Activated CD4-positive, CD25-positive, alpha-beta regulatory T cell treated with anti-CD3 and anti-CD28 coated beads, Interleukin-2, amount 50 U/mL, for 16 hours (primary cell): Measurements from ENCODE around the gene NOTCH3.

Experiments
- DNase-seq: peaks from one replicate; pipeline ENCODE4 v3.0.0-alpha.2; 2020; ENCODE audit warnings: low read depth, low spot score

Gene NOTCH3

GRCh38 chr19:15161028-15161984, 39.5 kb downstream of the NOTCH3 start:
- DNase-seq = no peak

GRCh38 chr19:15159251-15159650, 41.5 kb downstream of the NOTCH3 start:
- DNase-seq = no peak

DNA sequence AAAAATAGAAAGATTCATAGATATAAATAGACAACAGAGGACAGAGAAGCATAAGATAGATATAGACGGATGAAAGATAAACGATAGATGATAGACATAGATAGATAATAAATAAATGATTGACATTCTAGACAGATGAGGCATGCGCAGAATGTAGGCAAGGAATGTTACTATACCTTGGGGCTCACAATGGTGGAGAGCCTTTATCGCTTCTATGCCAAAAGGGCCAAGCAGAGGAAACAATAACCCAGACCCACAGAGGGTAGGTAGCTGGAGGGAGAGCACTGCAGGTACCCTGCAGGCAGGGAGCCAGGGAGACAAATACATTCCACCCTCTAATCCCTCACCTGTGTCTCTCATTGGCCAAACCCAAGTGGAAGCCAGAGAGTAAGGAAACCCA, 44.4 kb downstream of the NOTCH3 start:
- DNase-seq = no peak

DNA sequence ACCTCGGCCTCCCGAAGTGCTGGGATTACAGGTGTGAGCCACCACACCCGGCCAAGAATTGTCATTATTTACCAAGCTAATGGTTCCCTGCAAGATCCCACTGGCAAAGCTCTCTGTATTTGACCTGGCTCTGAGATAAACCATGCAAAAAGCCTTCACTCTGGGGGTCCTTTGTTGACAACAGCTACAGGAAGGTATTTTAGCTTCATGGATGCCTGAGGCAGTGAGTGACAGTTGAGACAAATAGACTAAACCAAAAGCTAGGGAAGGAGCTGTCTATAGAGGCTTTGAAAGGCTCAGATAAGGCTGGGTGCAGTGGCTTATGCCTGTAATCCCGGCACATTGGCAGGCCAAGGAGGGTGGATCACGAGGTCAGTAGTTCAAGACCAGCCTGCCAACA, 45.5 kb downstream of the NOTCH3 start:
- DNase-seq = no peak

DNA sequence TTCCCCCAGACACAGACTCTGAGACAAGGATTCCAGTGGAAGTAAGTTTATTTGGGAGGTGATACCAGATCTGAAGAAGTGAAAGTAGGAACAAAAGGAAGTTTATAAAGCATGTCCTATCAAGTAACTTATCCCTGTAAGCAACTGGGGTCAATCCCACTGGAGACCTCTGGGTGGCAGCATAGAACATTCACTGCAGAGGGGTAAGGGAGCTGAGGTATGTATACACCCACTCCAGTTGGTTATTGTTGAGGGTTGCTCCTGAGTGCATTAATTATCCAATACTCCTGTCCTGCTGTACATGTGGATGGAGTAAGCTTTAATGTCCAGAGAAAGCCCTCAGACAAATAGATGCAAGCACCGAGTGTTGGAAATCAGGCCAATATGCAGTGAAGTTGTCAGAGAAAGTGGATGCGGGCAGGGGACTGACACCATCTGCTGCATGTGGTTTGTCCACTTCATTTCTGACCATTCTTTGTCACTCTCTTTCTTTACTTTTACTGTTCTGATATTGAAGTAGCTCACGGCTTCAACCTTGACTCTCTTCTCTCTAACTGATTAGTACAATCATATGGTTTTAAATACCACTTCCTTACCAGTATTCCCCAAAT, 46.7 kb downstream of the NOTCH3 start:
- DNase-seq = no peak

GRCh38 chr19:15149737-15150136, 51.1 kb downstream of the NOTCH3 start:
- no peak for DNase-seq

GRCh38 chr19:15147090-15147489, 53.7 kb downstream of the NOTCH3 start:
- no peak for DNase-seq

GRCh38 chr19:15144046-15144646, 56.6 kb downstream of the NOTCH3 start:
- DNase-seq = no peak

DNA sequence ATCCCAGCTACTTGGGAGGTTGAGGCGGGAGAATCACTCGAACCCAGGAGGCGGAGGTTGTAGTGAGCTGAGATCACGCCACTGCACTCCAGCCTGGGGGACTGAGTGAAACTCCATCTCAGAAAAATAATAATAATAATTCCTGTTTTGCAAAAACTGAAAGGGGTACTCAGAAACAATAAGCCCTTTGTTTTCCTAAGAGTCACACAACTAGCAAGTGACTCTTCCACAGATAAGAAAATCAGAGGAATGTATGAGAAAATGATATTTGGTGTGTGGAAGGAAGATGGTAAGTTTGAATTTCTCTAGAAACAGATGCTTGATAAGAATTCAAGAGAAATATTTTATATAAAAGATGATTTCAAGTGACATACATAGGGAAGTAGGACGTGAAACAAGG, 58.5 kb downstream of the NOTCH3 start:
- no peak for DNase-seq

DNA sequence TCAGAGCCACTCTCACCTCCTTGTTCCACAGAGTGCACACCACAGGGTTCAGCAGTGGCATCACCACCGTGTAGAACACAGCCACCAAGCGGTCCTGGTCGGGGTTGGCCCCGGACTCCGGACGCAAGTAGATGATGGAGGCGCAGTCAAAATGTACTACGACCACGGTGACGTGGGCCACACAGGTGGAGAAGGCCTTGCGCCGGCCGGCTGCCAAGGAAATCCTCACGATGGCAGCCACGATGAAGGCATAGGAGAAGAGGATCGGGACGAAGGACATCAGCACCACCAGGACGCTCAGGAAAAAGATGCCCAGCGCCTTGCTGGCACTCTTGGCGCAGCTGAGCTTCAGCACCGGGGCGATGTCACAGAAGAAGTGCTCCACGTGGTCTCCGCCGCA, 59.7 kb downstream of the NOTCH3 start:
- DNase-seq = no peak

GRCh38 chr19:15138427-15138826, 62.4 kb downstream of the NOTCH3 start:
- no peak for DNase-seq

- DNase-seq = no peak
Observed at GRCh38 chr19:15137777-15138176, 63.0 kb downstream of the NOTCH3 start.

DNA sequence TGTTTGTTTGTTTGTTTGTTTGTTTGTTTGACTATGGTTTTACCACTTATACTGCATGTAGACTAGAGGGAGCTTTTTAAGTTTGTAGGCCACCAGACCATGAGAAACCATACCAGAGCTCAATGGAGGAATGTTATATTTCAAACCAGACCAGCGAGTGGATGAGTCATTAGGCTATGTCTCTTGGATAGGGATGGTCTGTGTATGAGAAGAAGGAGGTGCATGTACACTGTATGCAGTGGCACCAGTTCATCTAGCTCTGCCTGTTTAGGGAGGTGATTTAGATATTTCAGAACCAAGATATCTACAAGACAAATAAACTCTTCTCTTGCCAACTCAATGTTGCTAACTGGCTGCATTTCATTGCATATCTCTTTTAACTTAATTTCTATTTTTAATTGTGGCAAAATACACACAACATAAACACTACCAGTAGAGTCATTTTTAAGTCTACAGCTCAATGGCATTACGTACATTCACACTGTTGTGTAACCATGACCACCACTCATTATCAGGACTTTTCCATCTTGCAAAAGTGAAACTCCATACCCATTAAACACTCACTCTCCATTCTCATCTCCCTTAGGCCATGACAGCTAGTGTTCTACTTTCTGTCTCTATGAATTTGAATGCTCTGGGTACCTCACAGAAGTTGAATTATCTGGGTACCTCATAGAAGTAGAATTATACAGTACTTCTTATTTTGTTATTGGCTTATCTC, 64.4 kb downstream of the NOTCH3 start:
- DNase-seq = no peak

DNA sequence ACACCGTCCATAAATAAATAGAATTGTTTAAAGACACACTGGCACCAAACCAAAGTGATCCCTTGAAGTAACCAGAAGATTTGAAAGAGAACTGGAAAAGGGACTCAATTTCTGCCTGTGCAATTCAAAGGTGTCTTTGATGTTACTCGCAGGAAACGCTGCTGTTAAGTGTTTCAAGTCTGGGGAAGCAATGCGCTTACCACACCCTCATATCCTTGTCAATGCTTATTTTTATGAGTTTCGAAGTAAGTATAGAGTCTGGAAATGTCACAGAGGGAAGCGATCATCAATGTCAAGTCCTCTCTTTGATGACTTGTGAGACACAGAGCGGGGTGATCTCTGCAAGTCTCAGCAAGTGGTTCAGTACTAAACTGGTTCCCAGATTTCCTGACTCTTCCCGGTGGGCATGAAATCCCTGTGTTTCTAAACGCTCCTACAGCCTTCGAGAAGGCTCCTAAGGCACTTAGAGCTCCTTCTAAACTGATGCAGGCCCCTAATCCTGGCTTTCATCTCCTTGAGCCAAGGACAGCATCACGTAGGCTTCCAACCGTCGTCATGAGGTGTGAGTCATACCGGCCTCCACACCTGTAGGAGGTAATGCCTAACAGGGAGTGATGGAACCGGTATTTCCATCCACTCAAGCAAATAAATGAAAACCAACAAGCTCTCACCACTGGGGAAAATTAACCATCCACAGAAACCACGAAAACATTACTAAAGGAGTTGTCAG, 70.8 kb downstream of the NOTCH3 start:
- no peak for DNase-seq

GRCh38 chr19:15128162-15128770, 72.5 kb downstream of the NOTCH3 start:
- no peak for DNase-seq

DNA sequence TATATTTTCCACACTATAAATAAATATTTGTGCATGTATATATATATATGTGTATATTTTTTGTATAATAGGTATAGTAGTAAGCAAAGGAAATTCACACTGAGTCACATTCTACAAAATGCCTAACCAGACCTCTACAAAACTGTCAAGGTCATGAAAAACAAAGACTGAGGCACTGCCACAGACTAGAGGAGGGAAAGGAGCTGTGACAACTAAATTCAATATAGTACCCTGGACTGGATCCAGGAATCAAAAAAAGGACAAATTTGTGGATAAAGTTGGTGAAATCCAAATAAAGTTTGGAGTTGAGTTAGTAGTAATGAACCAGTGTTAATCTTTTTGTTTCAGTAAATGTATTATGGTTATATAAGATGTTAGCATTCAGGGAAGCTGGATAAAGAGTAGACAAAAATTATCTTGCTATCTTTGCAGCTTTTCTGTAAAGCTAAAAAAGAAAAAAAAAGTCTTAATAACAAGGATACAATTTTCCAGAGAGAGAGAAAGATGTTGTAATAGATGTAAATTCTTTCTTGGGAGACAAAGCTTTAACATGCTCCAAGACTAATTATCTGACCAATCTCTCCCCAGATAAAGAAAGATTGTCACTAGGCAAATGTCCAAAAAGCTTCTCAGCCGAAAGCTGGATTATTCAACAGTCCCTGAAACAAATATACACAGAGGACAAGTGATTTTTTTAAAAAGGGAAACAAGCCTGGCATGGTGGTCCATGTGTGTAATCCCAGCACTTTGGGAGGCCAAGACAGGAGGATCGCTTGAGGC, 74.5 kb downstream of the NOTCH3 start:
- no peak for DNase-seq

DNA sequence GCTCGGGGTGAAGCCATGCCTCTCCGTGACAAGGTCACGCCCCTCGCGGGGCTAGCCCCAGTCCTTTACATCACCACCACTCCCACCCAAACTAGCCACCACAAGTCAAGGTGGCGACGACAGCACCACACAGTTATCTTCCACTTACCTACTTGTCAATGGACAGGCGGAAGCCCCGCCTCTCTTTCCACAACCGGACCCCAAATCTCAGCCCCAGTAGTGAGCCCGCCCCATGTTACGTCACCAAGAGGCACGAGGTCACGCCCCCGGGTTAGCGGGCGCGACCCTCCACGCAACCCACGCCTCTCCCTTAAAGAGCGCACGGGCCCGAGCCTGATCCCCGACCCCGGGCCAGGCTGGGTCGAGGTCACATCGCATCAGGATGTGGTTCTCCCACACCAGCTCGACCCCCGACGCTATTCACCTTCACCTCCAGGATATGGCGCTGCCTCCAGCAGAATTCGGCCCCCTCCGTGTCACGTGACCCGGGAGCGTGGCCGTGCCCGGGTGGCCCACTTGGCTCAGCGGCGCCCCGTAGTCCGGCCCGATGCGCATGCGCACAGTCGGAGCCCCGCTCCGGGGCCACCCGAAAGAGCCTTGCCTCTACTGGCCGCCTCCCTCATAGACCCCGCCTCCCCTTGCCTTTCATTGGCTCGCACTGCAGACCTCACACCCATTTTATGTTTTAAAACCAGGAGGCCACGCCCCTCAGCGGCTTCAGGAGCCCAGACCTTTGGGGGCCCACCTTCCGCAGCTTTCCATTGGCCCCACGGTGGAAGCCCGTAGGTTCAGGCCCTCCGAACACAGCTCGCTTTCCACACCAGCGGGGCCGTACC, 75.3 kb downstream of the NOTCH3 start:
- DNase-seq = peak; percentile 92

DNA sequence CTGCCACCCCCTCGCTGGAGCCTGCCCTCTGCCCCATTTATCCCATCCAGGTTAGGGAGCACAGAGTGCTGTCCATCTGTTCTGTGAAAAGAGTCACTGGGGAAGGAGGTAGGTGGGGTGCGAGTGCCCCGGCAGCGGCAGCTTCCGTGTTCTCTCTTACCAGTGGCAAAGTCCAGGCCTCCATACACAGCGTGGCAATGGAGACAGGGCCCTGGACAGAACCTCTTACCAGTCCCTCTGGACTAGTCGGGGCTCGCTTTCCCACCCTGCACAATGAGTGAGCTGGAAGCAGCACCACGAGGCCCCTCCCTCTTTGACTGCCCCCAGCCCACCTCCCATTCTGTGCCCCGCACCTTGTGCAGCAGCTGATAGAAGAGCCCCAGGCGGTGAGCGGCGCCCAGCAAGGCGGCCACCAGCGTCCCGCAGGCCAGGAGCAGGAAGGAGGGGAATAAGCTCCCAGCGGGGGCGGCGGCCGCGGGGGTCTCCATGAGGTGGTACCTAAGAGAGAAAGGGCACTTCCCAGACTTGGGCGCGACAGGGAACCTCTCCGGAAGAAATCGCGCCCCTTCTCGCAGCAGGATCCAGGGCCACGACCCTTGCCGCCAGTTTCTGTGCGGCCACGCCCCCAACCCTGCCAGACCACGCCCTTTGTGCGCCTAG, 76.1 kb downstream of the NOTCH3 start:
- no peak for DNase-seq

DNA sequence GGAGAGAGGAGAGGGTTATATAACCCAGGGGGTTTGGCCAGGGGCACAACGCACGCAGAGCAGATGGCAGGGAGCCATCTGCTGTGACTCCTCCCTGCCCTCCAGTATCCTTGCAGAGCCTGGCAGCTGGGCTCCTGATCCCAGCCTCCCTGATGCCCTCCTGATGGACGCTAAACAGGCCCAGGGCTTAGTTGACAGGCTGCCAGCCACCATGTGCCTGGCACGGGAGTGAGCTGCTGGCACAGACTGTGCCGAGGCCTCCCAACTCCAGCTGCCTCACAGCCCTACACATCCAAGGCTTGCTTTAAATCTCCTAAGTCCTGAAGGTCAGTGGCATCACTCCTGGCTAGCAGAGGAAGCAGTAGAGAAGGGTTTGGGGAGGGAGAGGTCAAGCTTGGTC, 76.9 kb downstream of the NOTCH3 start:
- no peak for DNase-seq
